Colonic mucosa (tissue), 4 donors: Measurements from ENCODE around the gene ITSN1. TPM values are rescaled to one million over a fixed set of nuclear protein-coding genes. Genes with fewer than 3 reads are reported as not detected.
A peak's percentile ranks its signal among the peaks of the same experiment; 100 is the strongest.

Source experiments
- DNase-seq: peaks from one replicate; pipeline ENCODE4 v3.0.0-alpha.2; 2020
- H3K27ac ChIP-seq: fragments of 200-600 bp; one replicate; pipeline ENCODE4 v1.8.0; 2021
- H3K27me3 ChIP-seq: fragments of 200-600 bp; one replicate; pipeline ENCODE4 v1.8.0; 2021
- H3K36me3 ChIP-seq: fragments of 200-600 bp; one replicate; pipeline ENCODE4 v1.8.0; 2021
- H3K4me1 ChIP-seq: fragments of 200-600 bp; one replicate; pipeline ENCODE4 v1.8.0; 2021; ENCODE audit warnings: mild to moderate bottlenecking
- H3K4me3 ChIP-seq: fragments of 200-600 bp; one replicate; pipeline ENCODE4 v1.8.0; 2021
- H3K9ac ChIP-seq, 2 donors: one replicate each; pipeline ENCODE4 v1.7.0; 2013; ENCODE audit warnings: control low read depth in 2 of 2, low read depth in 2 of 2, low read length in 2 of 2
- H3K9me3 ChIP-seq: fragments of 200-600 bp; one replicate; pipeline ENCODE4 v1.8.0; 2021
- intact Hi-C: fragments of 100-400 bp; cut with DNase I; formaldehyde crosslinking; loops from one replicate; pipeline ENCODE4 v1.14.1; 2022
- total RNA-seq, 2 donors: library from RNA; stranded (reverse); fragmentation: NEBNext Ultra II Directional in 1 of 2; extraction: Animal tissue kit (Norgen Biotek cat#: 25700) in 1 of 2; gene quantifications; one replicate each; pipeline ENCODE4 v1.2.1, GENCODE V29; 2021
- TF ChIP-seq, protein P1 (sequence below): fragments of 200-600 bp; IDR thresholded peaks from one replicate; pipeline ENCODE4 v1.8.0; 2022; ENCODE audit warnings: antibody characterized with exemption, mild to moderate bottlenecking
- donor health status: healthy.
- donor health status: DM: no; HTN: no; CAD: no.
- donor health status: DM: no; HTN: no; CAD: no.

ITSN1 gene
- total RNA-seq, 2 donors from 2014 or later, result 22.4 to 28.3 TPM

DNA sequence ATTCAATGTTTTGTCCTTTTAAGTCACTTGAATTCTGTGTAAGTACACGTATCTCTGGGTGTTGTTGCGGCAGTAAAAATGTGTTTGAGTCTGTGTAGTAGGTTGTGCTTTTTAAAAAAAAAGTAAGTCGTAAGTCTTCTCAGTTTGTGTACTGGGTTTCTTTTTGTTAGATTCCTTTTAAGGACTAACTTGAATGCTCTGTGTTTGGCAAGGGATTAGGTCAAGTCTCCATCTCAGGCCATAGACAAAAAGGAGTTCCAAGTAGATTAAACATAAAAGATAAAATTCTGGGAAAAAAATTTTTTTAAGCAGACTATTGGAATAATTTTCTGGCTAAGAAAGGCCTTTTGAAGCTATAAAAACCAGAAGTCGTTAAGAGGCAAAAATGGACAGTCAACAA, 160.2 kb downstream of the ITSN1 start:
- no peak overlapping the region for H3K4me3 ChIP-seq
- no peak for DNase-seq
- intact Hi-C loops, result no loop called here
- H3K4me1 ChIP-seq, result no peaks in the 10 kb centered on the region
- H3K27me3 ChIP-seq, result no peaks in the 10 kb centered on the region
- no peak overlapping the region for H3K9ac ChIP-seq
- TF ChIP-seq, protein P1, sequence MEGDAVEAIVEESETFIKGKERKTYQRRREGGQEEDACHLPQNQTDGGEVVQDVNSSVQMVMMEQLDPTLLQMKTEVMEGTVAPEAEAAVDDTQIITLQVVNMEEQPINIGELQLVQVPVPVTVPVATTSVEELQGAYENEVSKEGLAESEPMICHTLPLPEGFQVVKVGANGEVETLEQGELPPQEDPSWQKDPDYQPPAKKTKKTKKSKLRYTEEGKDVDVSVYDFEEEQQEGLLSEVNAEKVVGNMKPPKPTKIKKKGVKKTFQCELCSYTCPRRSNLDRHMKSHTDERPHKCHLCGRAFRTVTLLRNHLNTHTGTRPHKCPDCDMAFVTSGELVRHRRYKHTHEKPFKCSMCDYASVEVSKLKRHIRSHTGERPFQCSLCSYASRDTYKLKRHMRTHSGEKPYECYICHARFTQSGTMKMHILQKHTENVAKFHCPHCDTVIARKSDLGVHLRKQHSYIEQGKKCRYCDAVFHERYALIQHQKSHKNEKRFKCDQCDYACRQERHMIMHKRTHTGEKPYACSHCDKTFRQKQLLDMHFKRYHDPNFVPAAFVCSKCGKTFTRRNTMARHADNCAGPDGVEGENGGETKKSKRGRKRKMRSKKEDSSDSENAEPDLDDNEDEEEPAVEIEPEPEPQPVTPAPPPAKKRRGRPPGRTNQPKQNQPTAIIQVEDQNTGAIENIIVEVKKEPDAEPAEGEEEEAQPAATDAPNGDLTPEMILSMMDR, result no peak
- H3K9me3 ChIP-seq, result no peaks in the 10 kb centered on the region
- H3K27ac ChIP-seq, result no peak overlapping the region
- no peaks in the 10 kb centered on the region for H3K36me3 ChIP-seq

DNA sequence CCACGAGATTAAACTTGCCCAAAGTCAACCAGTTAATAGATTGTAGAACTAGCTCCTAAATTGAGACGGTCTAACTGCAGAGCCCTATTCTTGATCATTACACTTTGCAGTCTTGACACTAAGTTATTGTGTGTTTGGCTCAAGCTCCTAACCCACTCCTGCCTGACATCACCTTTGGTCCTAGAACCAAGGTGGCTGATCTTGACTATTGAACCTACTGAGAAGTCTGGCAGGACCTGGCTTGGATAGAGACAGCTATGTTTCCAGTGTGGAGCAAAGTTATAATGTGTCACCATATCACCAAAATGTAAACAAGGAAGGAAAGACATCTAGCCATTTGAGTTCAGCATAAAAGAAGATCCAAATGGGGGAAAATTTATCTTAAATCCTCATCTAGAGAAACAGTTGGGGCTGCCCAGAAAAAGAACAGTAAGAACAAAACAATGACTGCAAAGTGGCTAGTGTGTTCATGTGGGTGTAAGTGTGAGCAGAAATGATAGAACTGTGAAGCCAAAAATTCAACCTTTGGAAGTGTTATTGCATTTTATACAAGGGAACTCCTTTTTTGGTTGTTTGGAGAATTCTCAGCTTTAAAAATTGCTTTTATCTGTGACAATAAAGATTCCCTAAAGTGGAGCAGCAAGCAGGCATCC, 166.5 kb downstream of the ITSN1 start:
- intact Hi-C loops, result no loop called here
- no peak overlapping the region for H3K27ac ChIP-seq
- H3K36me3 ChIP-seq, result no peaks in the 10 kb centered on the region
- TF ChIP-seq, protein P1, result no peak
- H3K4me3 ChIP-seq, result no peak overlapping the region
- no peaks in the 10 kb centered on the region for H3K27me3 ChIP-seq
- H3K4me1 ChIP-seq, result no peaks in the 10 kb centered on the region
- DNase-seq, result no peak
- H3K9me3 ChIP-seq, result no peaks in the 10 kb centered on the region
- no peak overlapping the region for H3K9ac ChIP-seq

DNA sequence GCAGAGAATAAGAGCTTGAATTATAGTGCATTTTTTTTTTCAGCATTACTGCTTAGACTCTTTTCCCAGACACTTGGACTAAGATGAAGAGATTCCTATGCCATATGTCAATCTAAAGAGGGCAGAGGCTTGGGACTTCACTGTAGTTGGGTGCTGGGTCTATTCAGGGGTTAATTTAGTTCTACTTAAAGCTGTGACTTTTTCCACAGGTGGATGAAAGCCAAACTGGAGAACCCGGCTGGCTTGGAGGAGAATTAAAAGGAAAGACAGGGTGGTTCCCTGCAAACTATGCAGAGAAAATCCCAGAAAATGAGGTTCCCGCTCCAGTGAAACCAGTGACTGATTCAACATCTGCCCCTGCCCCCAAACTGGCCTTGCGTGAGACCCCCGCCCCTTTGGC, 168.5 kb downstream of the ITSN1 start:
- H3K9me3 ChIP-seq, result no peaks in the 10 kb centered on the region
- H3K4me3 ChIP-seq, result no peak overlapping the region
- H3K27ac ChIP-seq, result peak overlapping the region; percentile 18
- intact Hi-C loops, result no loop called here
- H3K36me3 ChIP-seq, result no peaks in the 10 kb centered on the region
- H3K4me1 ChIP-seq, result no peaks in the 10 kb centered on the region
- H3K9ac ChIP-seq, result no peak overlapping the region
- DNase-seq, result no peak
- no peaks in the 10 kb centered on the region for H3K27me3 ChIP-seq
- TF ChIP-seq, protein P1, result no peak

DNA sequence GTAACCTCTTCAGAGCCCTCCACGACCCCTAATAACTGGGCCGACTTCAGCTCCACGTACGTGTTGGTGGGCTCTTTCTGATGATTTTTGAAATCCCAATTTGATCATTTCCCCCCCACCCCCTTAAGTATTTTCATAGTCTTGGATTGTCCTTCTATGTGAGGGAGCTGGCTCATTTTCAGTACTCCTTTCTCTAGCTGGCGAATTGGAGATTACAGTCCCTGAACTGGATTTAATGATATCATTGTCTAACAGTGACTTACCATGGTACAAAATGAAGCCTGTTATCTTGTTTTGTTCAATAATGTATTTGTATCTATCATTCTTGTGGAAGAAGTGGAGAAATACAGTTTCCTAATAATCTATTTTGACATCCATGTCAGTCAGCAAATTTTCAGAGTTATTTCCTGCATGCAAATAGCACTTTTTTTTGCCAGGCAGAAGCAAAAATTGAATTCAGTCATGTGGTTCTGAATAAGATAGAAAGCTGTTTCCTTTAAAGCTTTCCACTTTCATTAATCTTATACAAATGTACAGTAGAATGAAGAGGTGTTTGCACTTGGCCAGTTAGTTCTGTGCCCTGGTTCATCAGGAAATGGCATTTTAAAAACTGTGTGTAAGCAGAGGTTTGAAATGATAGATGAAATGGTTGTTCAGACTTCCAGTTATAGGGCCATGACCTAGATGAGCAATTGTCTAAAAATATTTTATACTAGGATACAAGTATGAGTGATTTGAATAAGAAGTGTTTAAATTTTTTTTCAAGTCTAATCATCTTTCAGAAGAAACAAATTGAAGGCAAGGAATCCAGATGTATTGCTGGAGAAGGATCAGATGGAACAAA, 169.1 kb downstream of the ITSN1 start:
- DNase-seq, result no peak
- peak overlapping the region; percentile 18 for H3K27ac ChIP-seq

DNA sequence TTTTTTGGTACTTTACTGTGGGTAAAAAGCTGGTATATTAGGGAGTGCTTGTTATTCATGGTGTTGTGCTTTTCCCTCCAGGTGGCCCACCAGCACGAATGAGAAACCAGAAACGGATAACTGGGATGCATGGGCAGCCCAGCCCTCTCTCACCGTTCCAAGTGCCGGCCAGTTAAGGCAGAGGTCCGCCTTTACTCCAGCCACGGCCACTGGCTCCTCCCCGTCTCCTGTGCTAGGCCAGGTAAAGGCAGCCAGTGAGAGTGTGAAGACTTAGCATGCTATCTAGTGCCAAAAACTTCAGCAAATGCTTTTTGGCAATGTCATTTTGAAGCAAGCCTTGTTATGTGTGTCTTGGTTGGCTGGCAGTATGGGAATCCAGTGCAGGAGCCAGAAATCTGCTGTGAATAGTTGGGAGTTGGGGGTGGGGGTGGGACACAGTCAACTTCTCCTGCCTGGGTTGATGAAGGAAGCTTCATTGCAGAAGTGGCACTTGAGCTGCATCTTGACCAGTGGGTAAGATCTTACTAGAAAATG, 171.6 kb downstream of the ITSN1 start:
- Histone ChIP-seq H3K27ac (no peak overlapping the region), H3K4me1 (no peaks in the 10 kb centered on the region), H3K9ac (no peak overlapping the region), H3K9me3 (no peaks in the 10 kb centered on the region), H3K4me3 (no peak overlapping the region), H3K36me3 (no peaks in the 10 kb centered on the region), H3K27me3 (no peaks in the 10 kb centered on the region)
- intact Hi-C loops, result no loop called here
- DNase-seq, result no peak
- TF ChIP-seq, protein P1, result no peak

More for the DNA sequence above, 169.1 kb downstream of the ITSN1 start:
- no peaks in the 10 kb centered on the region for H3K9me3 ChIP-seq
- H3K4me3 ChIP-seq, result no peak overlapping the region
- H3K4me1 ChIP-seq, result no peaks in the 10 kb centered on the region
- no peak overlapping the region for H3K9ac ChIP-seq
- TF ChIP-seq, protein P1, result no peak
- no peaks in the 10 kb centered on the region for H3K36me3 ChIP-seq
- intact Hi-C loops, result no loop called here
- no peaks in the 10 kb centered on the region for H3K27me3 ChIP-seq
